Stimulated activated CD8-positive, alpha-beta memory T cell treated with anti-CD3 and anti-CD28 coated beads, Interleukin-7, amount 100 ng/mL, for 24 hours (primary cell): ENCODE data around the gene DDIAS.
"Not testable (repeated sequence)": the region's sequence is repeated elsewhere in the genome, so short reads cannot be mapped to it uniquely, and the experiment has no call there.

Experiments used
- DNase-seq: peaks from one replicate; pipeline ENCODE4 v3.0.0-alpha.2; 2020; ENCODE audit warnings: low read depth

The DDIAS gene

GRCh38 chr11:82889133-82890001 is 12.2 kb upstream of the DDIAS start:
- DNase-seq = no peak

DNA sequence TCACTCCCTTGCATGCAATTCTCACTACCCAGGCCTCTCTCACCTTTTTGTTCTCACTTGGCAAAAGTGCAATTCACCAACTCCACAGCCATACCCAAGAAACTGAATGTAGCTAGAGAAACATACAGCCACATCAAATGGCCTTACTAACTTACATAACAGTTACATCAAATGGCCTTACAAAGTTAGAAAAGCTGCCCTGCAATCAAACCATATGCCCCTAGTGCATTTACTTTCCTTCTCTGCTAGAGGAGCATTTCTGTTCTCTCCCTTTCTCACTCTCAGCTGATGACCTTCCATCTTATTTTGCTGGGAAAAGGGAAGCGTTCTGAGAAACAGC is 11.6 kb upstream of the DDIAS start:
- DNase-seq = no peak

- no peak for DNase-seq
Observed at GRCh38 chr11:82890936-82891335, 10.6 kb upstream of the DDIAS start.

GRCh38 chr11:82892611-82893169 is 8.8 kb upstream of the DDIAS start:
- DNase-seq = no peak

- DNase-seq = no peak
Observed at GRCh38 chr11:82895437-82896091, 6.0 kb upstream of the DDIAS start.

DNA sequence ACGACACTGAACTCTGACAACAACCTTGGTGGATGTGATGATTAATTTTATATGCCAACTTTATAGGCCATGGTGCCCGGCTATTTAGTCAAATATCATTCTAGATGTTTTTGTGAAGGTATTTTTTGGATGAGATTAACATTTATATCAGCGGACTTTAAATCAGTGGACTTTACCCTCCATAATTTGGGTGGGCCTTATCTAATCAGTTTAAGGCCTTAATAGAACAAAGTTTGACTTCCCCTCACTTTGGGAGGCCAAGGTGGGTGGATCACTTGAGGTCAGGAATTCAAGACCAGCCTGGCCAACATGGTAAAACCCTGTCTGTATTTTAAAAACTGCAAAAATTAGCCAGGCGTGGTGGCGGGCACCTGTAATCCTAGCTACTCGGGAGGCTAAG is 5.4 kb upstream of the DDIAS start:
- no peak for DNase-seq

- no peak for DNase-seq
Observed at GRCh38 chr11:82898241-82898640, 3.3 kb upstream of the DDIAS start.

DNA sequence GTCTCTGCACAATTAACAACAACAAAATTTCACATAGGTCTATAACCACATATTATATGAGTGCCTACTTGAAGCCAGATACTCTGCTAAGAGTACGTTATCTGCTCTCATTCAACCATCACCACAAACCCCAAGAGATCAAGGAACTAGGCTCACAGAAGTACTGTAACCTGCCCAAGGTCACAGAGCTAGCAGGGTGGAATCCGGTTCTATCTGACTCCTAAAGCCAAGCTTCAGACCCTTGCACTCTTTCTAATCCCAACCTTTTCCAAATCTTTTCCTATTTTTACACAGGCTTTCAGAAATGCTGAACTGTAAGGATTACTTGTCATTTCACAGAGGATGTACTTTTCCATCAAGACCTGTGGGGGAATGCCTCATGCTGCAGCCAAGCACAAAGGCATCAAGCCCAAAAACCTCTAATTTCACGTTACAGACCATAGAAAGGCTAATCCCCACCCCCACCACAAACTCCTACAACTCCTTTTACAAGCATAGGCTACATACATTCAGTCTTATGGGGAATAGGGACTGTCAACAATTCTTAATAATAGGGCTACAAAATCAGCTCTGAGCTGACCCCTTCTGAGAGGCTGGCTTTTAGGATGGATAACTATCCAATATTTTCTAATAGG is 2.2 kb upstream of the DDIAS start:
- DNase-seq = no peak

DNA sequence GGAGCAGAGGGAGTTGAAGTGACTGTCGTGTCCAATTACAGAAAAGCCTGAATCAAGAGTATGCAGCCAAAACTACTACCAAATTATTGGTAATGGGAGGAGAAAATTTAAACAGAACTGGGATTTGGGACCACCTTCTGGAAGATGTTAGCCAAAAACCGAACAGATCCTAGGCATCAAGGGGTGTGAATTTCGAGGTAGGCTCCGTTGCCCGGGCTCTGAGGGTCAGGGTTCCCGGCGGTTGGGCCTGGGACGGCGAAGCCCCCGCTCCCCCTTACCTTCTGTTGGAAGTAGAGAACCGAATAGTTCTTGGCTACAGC is 1.6 kb upstream of the DDIAS start:
- no peak for DNase-seq

- DNase-seq = peak; percentile 89
Observed at GRCh38 chr11:82900277-82901164, 1.0 kb upstream of the DDIAS start, which contains the start of gene PRCP. PRCP (minus strand) TSS chr11:82900430; CDS start chr11:82900402, 28 bp downstream.

GRCh38 chr11:82901922-82902485 is 468 bp downstream of the DDIAS start:
- no peak for DNase-seq

DNA sequence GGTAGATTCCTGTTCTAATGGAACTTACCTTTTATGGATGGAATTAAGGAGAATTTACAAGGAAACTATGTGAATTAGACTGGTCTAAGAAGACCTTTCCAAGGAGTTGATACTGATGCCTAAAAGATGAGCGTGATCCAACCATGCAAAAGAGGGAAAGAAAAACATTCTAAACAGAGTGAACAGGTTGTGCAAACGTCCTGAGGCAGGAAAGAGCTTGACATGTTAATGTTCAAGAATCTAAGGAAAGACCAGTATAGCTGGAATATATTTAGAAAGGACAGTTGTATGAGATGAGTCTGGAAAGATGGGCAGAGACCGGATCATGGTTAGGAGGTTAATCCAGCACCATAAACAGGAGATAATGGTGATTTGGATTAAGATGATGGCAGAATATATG is 1.3 kb downstream of the DDIAS start:
- DNase-seq = no peak

GRCh38 chr11:82903843-82904586 is 2.5 kb downstream of the DDIAS start:
- DNase-seq = no peak

GRCh38 chr11:82906236-82906635 is 4.7 kb downstream of the DDIAS start:
- no peak for DNase-seq

GRCh38 chr11:82906931-82907330 is 5.4 kb downstream of the DDIAS start:
- no peak for DNase-seq

GRCh38 chr11:82907371-82907770 is 5.8 kb downstream of the DDIAS start:
- DNase-seq = no peak

- no peak for DNase-seq
Observed at GRCh38 chr11:82908311-82908710, 6.8 kb downstream of the DDIAS start.

DNA sequence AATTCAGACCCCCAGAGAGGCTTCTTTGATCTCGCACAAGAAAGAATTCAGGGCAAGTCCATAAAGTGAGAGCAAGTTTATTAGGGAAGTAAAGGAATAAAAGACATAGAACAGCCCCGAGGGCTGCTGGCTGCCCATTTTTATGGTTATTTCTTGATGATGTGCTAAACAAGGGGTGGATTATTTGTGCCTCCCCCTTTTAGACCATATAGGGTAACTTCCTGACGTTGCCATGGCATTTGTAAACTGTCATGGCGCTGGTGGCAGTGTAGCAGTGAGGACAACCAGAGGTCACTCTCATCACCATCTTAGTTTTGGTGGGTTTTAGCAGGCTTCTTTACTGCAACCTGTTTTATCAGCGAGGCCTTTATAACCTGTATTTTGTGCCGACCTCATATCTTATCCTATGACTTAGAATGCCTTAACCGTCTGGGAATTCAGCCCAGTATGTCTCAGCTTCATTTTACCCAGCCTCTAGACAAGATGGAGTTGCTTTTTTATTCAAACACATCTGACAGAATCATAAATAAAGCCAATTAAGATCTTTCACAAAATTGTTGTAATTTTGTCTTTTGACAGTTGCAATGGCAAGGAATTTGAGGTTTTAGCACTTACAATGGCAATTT is 7.6 kb downstream of the DDIAS start:
- DNase-seq = no peak

GRCh38 chr11:82919786-82920185 is 18.2 kb downstream of the DDIAS start:
- DNase-seq = not testable (repeated sequence)

GRCh38 chr11:82920227-82920626 is 18.7 kb downstream of the DDIAS start:
- DNase-seq = not testable (repeated sequence)
